Adrenal gland (tissue), 5 donors: Measurements from ENCODE around the gene CLEC4M.

ENCODE experiments used
- POLR2A ChIP-seq, 2 donors: fragments of 450-650 bp; IDR thresholded peaks; one replicate each; pipeline ENCODE4 v1.6.1; 2017; ENCODE audit warnings: antibody characterized with exemption in 2 of 2, mild to moderate bottlenecking in 2 of 2, moderate library complexity in 1 of 2
- TF ChIP-seq, protein P1 (sequence below), 6 experiments: fragments of 450-650 bp in 4 of 6; fragments of 200-600 bp in 2 of 6; sonication (generic) in 1 of 6; IDR thresholded peaks; 1 replicate in 5 of 6; 2 replicates in 1 of 6; pipeline versions ENCODE4 v1.5.1 to v1.8.0; 2016 to 2021; ENCODE audit warnings: antibody characterized with exemption in 6 of 6, mild to moderate bottlenecking in 2 of 6, moderate library complexity in 1 of 6
- donor health status: DM: no; HTN: no; CAD: no.

- TF ChIP-seq, protein P1, sequence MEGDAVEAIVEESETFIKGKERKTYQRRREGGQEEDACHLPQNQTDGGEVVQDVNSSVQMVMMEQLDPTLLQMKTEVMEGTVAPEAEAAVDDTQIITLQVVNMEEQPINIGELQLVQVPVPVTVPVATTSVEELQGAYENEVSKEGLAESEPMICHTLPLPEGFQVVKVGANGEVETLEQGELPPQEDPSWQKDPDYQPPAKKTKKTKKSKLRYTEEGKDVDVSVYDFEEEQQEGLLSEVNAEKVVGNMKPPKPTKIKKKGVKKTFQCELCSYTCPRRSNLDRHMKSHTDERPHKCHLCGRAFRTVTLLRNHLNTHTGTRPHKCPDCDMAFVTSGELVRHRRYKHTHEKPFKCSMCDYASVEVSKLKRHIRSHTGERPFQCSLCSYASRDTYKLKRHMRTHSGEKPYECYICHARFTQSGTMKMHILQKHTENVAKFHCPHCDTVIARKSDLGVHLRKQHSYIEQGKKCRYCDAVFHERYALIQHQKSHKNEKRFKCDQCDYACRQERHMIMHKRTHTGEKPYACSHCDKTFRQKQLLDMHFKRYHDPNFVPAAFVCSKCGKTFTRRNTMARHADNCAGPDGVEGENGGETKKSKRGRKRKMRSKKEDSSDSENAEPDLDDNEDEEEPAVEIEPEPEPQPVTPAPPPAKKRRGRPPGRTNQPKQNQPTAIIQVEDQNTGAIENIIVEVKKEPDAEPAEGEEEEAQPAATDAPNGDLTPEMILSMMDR (IDR thresholded peaks at IDR 0.05), result no peak
- no peak for TF ChIP-seq POLR2A (IDR thresholded peaks at IDR 0.05)
Measured at GRCh38 chr19:7743425-7743841, 19.6 kb upstream of the CLEC4M start.
